Measurements from ENCODE around the gene LRRTM4. TPM values are rescaled to one million over a fixed set of nuclear protein-coding genes. Genes with fewer than 3 reads are reported as not detected.

LRRTM4 gene
- polyA plus RNA-seq, 1 donor (not counting 4 experiments of a cell fraction or from before 2014, with no cell fraction given): not detected

DNA sequence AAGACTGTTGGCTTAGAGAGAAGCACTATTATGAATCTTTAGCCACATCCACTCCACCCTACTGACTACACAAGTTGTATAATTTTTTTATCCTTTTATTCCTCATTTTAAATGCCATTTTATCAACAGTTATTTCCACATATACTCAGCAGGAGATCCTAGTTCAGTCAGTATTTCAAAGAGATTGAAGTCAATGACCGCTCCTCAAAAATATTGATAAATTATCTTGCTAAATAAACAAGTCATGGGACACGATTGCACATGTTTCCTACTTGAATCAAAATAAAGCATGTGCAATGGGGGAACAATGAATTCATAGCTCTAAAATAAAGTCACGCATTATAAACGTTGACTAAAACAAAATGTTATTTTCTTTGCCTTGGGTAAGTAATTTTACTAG is 496.5 kb downstream of the LRRTM4 start:
- no peak for DNase-seq (ENCODE audit: low read depth, low spot score)
- Histone ChIP-seq H3K9me1 (ENCODE audit: control insufficient read depth, extremely low read depth, insufficient read depth, low read length) (no peaks in the 10 kb centered on the region), H4K20me1 (ENCODE audit: control insufficient read depth, extremely low read depth, insufficient read depth, low read length) (no peaks in the 10 kb centered on the region), H3K27ac (ENCODE audit: control insufficient read depth, insufficient read depth, low read length) (no peak overlapping the region), H2AFZ (ENCODE audit: control insufficient read depth, low read length) (no peak overlapping the region), H3K9me3 (ENCODE audit: control insufficient read depth, low read depth, low read length) (no peaks in the 10 kb centered on the region), H3K4me2 (ENCODE audit: control insufficient read depth, extremely low read depth, insufficient read depth, low read depth, low read length) (no peak overlapping the region), H3K27me3 (ENCODE audit: control insufficient read depth, extremely low read depth, insufficient read depth, low read length) (no peaks in the 10 kb centered on the region), H3K4me1 (ENCODE audit: control insufficient read depth, extremely low read depth, insufficient read depth, low read length) (no peaks in the 10 kb centered on the region), H3K36me3 (ENCODE audit: control insufficient read depth in 2 of 2, extremely low read depth in 1 of 2, insufficient read depth in 2 of 2, low read length in 2 of 2) (no peaks in the 10 kb centered on the region), H3K4me3 (ENCODE audit: control insufficient read depth in 2 of 3, extremely low read depth in 1 of 3, insufficient read depth in 2 of 3, low read depth in 1 of 3, low read length in 3 of 3) (no peak overlapping the region), H3K9ac (ENCODE audit: control insufficient read depth, extremely low read depth, insufficient read depth, low read length) (no peak overlapping the region), H3K79me2 (ENCODE audit: control insufficient read depth, insufficient read depth, low read length) (no peaks in the 10 kb centered on the region)
- no peak for FAIRE-seq
- TF ChIP-seq, protein P1, sequence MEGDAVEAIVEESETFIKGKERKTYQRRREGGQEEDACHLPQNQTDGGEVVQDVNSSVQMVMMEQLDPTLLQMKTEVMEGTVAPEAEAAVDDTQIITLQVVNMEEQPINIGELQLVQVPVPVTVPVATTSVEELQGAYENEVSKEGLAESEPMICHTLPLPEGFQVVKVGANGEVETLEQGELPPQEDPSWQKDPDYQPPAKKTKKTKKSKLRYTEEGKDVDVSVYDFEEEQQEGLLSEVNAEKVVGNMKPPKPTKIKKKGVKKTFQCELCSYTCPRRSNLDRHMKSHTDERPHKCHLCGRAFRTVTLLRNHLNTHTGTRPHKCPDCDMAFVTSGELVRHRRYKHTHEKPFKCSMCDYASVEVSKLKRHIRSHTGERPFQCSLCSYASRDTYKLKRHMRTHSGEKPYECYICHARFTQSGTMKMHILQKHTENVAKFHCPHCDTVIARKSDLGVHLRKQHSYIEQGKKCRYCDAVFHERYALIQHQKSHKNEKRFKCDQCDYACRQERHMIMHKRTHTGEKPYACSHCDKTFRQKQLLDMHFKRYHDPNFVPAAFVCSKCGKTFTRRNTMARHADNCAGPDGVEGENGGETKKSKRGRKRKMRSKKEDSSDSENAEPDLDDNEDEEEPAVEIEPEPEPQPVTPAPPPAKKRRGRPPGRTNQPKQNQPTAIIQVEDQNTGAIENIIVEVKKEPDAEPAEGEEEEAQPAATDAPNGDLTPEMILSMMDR (optimal IDR thresholded peaks at IDR 0.05 in 1 of 3, IDR thresholded peaks at IDR 0.05 in 1 of 3, conservative IDR thresholded peaks at IDR 0.05 in 1 of 3; ENCODE audit: extremely low read depth in 1 of 3, insufficient read depth in 2 of 3, low read length in 3 of 3): no peak
- TF ChIP-seq EZH2 (IDR thresholded peaks at IDR 0.05; ENCODE audit: low read length): no peak
- dilution Hi-C loops (cut with MboI; ENCODE audit: extremely low pct_ligation_motif_present, low sequenced_read_pairs): no loop called here

DNA sequence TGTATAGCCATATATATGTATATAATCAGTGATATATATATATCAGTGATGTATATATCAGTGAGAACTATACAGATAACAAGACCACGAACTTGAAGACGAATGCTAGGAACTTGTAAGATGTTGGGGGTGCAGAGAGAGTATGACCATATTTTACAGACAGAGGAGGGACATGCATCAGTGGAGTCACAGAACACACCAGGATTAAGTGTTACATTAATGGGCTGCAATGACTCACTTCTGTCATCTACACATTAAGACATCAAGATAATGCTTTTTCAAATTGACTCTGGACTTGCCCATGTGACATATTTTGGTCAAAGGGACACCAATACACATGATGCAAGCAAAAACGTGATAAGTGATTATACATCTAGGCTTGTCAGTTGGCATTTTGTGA is 501.0 kb downstream of the LRRTM4 start:
- Histone ChIP-seq H3K79me2 (ENCODE audit: control insufficient read depth, insufficient read depth, low read length) (no peaks in the 10 kb centered on the region), H3K4me1 (ENCODE audit: control insufficient read depth, extremely low read depth, insufficient read depth, low read length) (no peaks in the 10 kb centered on the region), H3K27ac (ENCODE audit: control insufficient read depth, insufficient read depth, low read length) (no peak overlapping the region), H3K9me1 (ENCODE audit: control insufficient read depth, extremely low read depth, insufficient read depth, low read length) (no peaks in the 10 kb centered on the region), H3K36me3 (ENCODE audit: control insufficient read depth in 2 of 2, extremely low read depth in 1 of 2, insufficient read depth in 2 of 2, low read length in 2 of 2) (no peaks in the 10 kb centered on the region), H2AFZ (ENCODE audit: control insufficient read depth, low read length) (no peak overlapping the region), H4K20me1 (ENCODE audit: control insufficient read depth, extremely low read depth, insufficient read depth, low read length) (no peaks in the 10 kb centered on the region), H3K9ac (ENCODE audit: control insufficient read depth, extremely low read depth, insufficient read depth, low read length) (no peak overlapping the region), H3K9me3 (ENCODE audit: control insufficient read depth, low read depth, low read length) (no peaks in the 10 kb centered on the region), H3K27me3 (ENCODE audit: control insufficient read depth, extremely low read depth, insufficient read depth, low read length) (no peaks in the 10 kb centered on the region), H3K4me2 (ENCODE audit: control insufficient read depth, extremely low read depth, insufficient read depth, low read depth, low read length) (no peak overlapping the region), H3K4me3 (ENCODE audit: control insufficient read depth in 2 of 3, extremely low read depth in 1 of 3, insufficient read depth in 2 of 3, low read depth in 1 of 3, low read length in 3 of 3) (no peak overlapping the region)
- DNase-seq (ENCODE audit: low read depth, low spot score) (no peak), FAIRE-seq (no peak)
- TF ChIP-seq, protein P1 (optimal IDR thresholded peaks at IDR 0.05 in 1 of 3, IDR thresholded peaks at IDR 0.05 in 1 of 3, conservative IDR thresholded peaks at IDR 0.05 in 1 of 3; ENCODE audit: extremely low read depth in 1 of 3, insufficient read depth in 2 of 3, low read length in 3 of 3): no peak
- TF ChIP-seq EZH2 (IDR thresholded peaks at IDR 0.05; ENCODE audit: low read length): no peak
- dilution Hi-C loops (cut with MboI; ENCODE audit: extremely low pct_ligation_motif_present, low sequenced_read_pairs): no loop called here
